Duodenal mucosa (tissue), 2 donors: ENCODE results near the gene LEMD1.

ENCODE experiments used
- H3K27ac ChIP-seq: one replicate; pipeline ENCODE4 v1.7.0; 2013; ENCODE audit warnings: low read depth, low read length
- H3K27me3 ChIP-seq, 2 donors: one replicate each; pipeline ENCODE4 v1.7.0; 2013; ENCODE audit warnings: low read length in 2 of 2, control low read depth in 1 of 2; ENCODE audit not compliant: insufficient read depth in 2 of 2, control insufficient read depth in 1 of 2
- H3K36me3 ChIP-seq, 2 donors: one replicate each; pipeline ENCODE4 v1.7.0; 2013; ENCODE audit warnings: low read length in 2 of 2, control low read depth in 1 of 2; ENCODE audit not compliant: insufficient read depth in 2 of 2, control insufficient read depth in 1 of 2
- H3K4me1 ChIP-seq, 2 donors: one replicate each; pipeline ENCODE4 v1.7.0; 2013; ENCODE audit warnings: low read length in 2 of 2, control low read depth in 1 of 2; ENCODE audit not compliant: insufficient read depth in 2 of 2, control insufficient read depth in 1 of 2
- H3K4me3 ChIP-seq, 2 donors: one replicate each; pipeline ENCODE4 v1.7.0; 2013; ENCODE audit warnings: low read length in 2 of 2, low read depth in 1 of 2
- H3K9ac ChIP-seq, 2 donors: one replicate each; pipeline ENCODE4 v1.7.0; 2013; ENCODE audit warnings: low read length in 2 of 2, low read depth in 1 of 2
- H3K9me3 ChIP-seq, 2 donors: one replicate each; pipeline ENCODE4 v1.7.0; 2013; ENCODE audit warnings: low read length in 2 of 2, control low read depth in 1 of 2; ENCODE audit not compliant: control insufficient read depth in 1 of 2

The LEMD1 gene

DNA sequence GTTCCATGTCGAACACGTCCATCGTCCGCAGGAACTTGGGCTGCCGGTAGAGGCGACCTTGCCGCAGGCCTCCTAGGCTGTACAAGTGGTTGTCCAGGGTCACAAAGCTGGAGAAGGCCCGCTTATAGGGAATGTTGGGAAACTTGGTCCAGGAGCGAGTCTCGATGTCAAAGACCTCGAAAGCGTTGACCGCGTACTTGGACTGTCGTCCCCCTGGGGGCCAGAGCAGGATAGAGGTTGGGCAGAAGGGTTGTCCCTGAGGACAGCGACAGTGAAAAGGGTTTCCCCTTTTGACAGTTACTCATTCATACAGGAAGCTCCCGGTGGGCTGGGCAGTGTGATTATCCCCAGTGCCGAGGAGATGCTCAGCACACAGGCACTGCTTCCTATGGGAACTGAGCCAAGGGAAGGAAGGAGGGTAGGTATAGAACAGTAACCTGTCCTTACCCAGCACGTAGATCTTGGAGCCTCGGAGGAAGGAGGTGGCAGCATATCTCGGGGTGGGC, 82.6 kb downstream of the LEMD1 start:
- Histone ChIP-seq H3K27me3 (peaks cover 15 to 18% of the 10 kb centered on the region in 2 donors), H3K36me3 (no peaks in the 10 kb centered on the region), H3K9me3 (no peaks in the 10 kb centered on the region), H3K4me3 (no peak overlapping the region), H3K27ac (no peak overlapping the region), H3K4me1 (peaks cover 0 to 11% of the 10 kb centered on the region in 2 donors), H3K9ac (no peak overlapping the region)

- Histone ChIP-seq H3K36me3 (no peaks in the 10 kb centered on the region), H3K4me3 (no peak overlapping the region), H3K27ac (no peak overlapping the region), H3K27me3 (peaks cover 9 to 12% of the 10 kb centered on the region in 2 donors), H3K9me3 (no peaks in the 10 kb centered on the region), H3K4me1 (peaks cover 0 to 1% of the 10 kb centered on the region in 2 donors), H3K9ac (no peak overlapping the region)
Observed at GRCh38 chr1:205338011-205338410, 83.8 kb downstream of the LEMD1 start.

- Histone ChIP-seq H3K27me3 (peaks cover 4 to 6% of the 10 kb centered on the region in 2 donors), H3K4me1 (no peaks in the 10 kb centered on the region), H3K27ac (no peak overlapping the region), H3K4me3 (no peak overlapping the region), H3K36me3 (no peaks in the 10 kb centered on the region), H3K9ac (no peak overlapping the region), H3K9me3 (no peaks in the 10 kb centered on the region)
Observed at GRCh38 chr1:205337481-205337880, 84.4 kb downstream of the LEMD1 start.

- Histone ChIP-seq H3K9ac (no peak overlapping the region), H3K9me3 (no peaks in the 10 kb centered on the region), H3K27me3 (peaks cover 0 to 3% of the 10 kb centered on the region in 2 donors), H3K36me3 (no peaks in the 10 kb centered on the region), H3K4me3 (no peak overlapping the region), H3K4me1 (no peaks in the 10 kb centered on the region), H3K27ac (no peak overlapping the region)
Observed at GRCh38 chr1:205335692-205336091, 86.2 kb downstream of the LEMD1 start.

- no peak overlapping the region for H3K9ac ChIP-seq
- H3K4me3 ChIP-seq, result no peak overlapping the region
- no peaks in the 10 kb centered on the region for H3K4me1 ChIP-seq
- H3K36me3 ChIP-seq, result no peaks in the 10 kb centered on the region
- no peaks in the 10 kb centered on the region for H3K9me3 ChIP-seq
- no peak overlapping the region for H3K27ac ChIP-seq
- peaks cover 0 to under 1% of the 10 kb centered on the region in 2 donors for H3K27me3 ChIP-seq
Observed at GRCh38 chr1:205332015-205332791, 89.7 kb downstream of the LEMD1 start.
